ENCODE measurements around the gene TNN. TPM values are rescaled to one million over a fixed set of nuclear protein-coding genes. Genes with fewer than 3 reads are reported as not detected.
"Not testable (repeated sequence)": the region's sequence is repeated elsewhere in the genome, so short reads cannot be mapped to it uniquely, and the experiment has no call there.

Gene TNN
- total RNA-seq, result not detected

GRCh38 chr1:175067362-175068106, at the start of gene TNN:
TSS of gene TNN (plus strand) at chr1:175067833. CDS start at chr1:175077419, 9,586 bp downstream.
- H3K4me3 ChIP-seq (ENCODE audit: low read length), result no peak within 1 kb of the TSS
- H3K9me3 ChIP-seq (ENCODE audit: low read depth, low read length), result no peaks in the 10 kb centered on the region
- peaks cover 13% of the 10 kb centered on the region for H3K4me1 ChIP-seq (ENCODE audit: insufficient read depth, low read length)
- H3K27me3 ChIP-seq (ENCODE audit: insufficient read depth, low read length), result no peaks in the 10 kb centered on the region

DNA sequence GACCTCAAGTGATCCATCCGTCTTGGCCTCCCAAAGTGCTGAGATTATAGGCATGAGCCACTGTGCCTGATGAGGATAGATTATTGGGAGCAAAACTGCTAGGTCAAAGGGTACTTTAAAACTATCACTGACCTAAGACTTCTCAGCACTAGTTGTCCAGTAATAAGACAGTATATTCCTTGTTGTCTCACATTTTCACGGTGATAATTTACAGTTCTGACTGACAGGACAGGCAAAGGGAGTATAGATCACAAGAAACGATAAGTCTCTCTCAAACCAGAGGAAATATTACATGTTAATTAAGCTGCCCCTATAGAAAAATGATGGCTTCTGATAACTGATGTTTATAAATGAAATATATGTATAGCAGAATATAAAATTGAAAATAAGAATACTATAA, 48.1 kb upstream of the TNN start:
- H3K4me3 ChIP-seq (ENCODE audit: low read length), result no peak overlapping the region
- H3K4me1 ChIP-seq (ENCODE audit: insufficient read depth, low read length), result peaks cover 21% of the 10 kb centered on the region
- no peaks in the 10 kb centered on the region for H3K27me3 ChIP-seq (ENCODE audit: insufficient read depth, low read length)
- H3K9me3 ChIP-seq (ENCODE audit: low read depth, low read length), result no peaks in the 10 kb centered on the region

- no peaks in the 10 kb centered on the region for H3K27me3 ChIP-seq (ENCODE audit: insufficient read depth, low read length)
- no peaks in the 10 kb centered on the region for H3K9me3 ChIP-seq (ENCODE audit: low read depth, low read length)
- H3K4me1 ChIP-seq (ENCODE audit: insufficient read depth, low read length), result peaks cover 21% of the 10 kb centered on the region
- peak within 1 kb of the TSS; percentile 95 for H3K4me3 ChIP-seq (ENCODE audit: low read length)
Observed at GRCh38 chr1:175023043-175023921, 44.4 kb upstream of the TNN start, which contains the start of gene MRPS14. TSS of gene MRPS14 (minus strand) at chr1:175023425. CDS start at chr1:175023408, 17 bp downstream.

GRCh38 chr1:175023922-175024242, 43.8 kb upstream of the TNN start:
- H3K4me1 ChIP-seq (ENCODE audit: insufficient read depth, low read length), result peaks cover 21% of the 10 kb centered on the region
- H3K4me3 ChIP-seq (ENCODE audit: low read length), result peak overlapping the region; percentile 95
- not testable (repeated sequence) for H3K9me3 ChIP-seq (ENCODE audit: low read depth, low read length); H3K27me3 ChIP-seq (ENCODE audit: insufficient read depth, low read length)

GRCh38 chr1:175024773-175025172, 42.9 kb upstream of the TNN start:
- Histone ChIP-seq H3K4me1 (ENCODE audit: insufficient read depth, low read length) (peaks cover 22% of the 10 kb centered on the region), H3K9me3 (ENCODE audit: low read depth, low read length) (no peaks in the 10 kb centered on the region), H3K27me3 (ENCODE audit: insufficient read depth, low read length) (no peaks in the 10 kb centered on the region), H3K4me3 (ENCODE audit: low read length) (no peak overlapping the region)

- H3K27me3 ChIP-seq (ENCODE audit: insufficient read depth, low read length), result no peaks in the 10 kb centered on the region
- H3K4me3 ChIP-seq (ENCODE audit: low read length), result no peak overlapping the region
- no peaks in the 10 kb centered on the region for H3K9me3 ChIP-seq (ENCODE audit: low read depth, low read length)
- H3K4me1 ChIP-seq (ENCODE audit: insufficient read depth, low read length), result peaks cover 10% of the 10 kb centered on the region
Observed at GRCh38 chr1:175033953-175034352, 33.7 kb upstream of the TNN start.

- Histone ChIP-seq H3K4me1 (ENCODE audit: insufficient read depth, low read length) (peaks cover 3% of the 10 kb centered on the region), H3K9me3 (ENCODE audit: low read depth, low read length) (no peaks in the 10 kb centered on the region), H3K27me3 (ENCODE audit: insufficient read depth, low read length) (no peaks in the 10 kb centered on the region), H3K4me3 (ENCODE audit: low read length) (no peak overlapping the region)
Observed at GRCh38 chr1:175034775-175035174, 32.9 kb upstream of the TNN start.

GRCh38 chr1:175035865-175036264, 31.8 kb upstream of the TNN start:
- Histone ChIP-seq H3K27me3 (ENCODE audit: insufficient read depth, low read length) (no peaks in the 10 kb centered on the region), H3K4me1 (ENCODE audit: insufficient read depth, low read length) (no peaks in the 10 kb centered on the region), H3K4me3 (ENCODE audit: low read length) (no peak overlapping the region), H3K9me3 (ENCODE audit: low read depth, low read length) (no peaks in the 10 kb centered on the region)

- no peak overlapping the region for H3K4me3 ChIP-seq (ENCODE audit: low read length)
- H3K4me1 ChIP-seq (ENCODE audit: insufficient read depth, low read length), result no peaks in the 10 kb centered on the region
- no peaks in the 10 kb centered on the region for H3K27me3 ChIP-seq (ENCODE audit: insufficient read depth, low read length)
- H3K9me3 ChIP-seq (ENCODE audit: low read depth, low read length), result no peaks in the 10 kb centered on the region
Observed at GRCh38 chr1:175036476-175036875, 31.2 kb upstream of the TNN start.

DNA sequence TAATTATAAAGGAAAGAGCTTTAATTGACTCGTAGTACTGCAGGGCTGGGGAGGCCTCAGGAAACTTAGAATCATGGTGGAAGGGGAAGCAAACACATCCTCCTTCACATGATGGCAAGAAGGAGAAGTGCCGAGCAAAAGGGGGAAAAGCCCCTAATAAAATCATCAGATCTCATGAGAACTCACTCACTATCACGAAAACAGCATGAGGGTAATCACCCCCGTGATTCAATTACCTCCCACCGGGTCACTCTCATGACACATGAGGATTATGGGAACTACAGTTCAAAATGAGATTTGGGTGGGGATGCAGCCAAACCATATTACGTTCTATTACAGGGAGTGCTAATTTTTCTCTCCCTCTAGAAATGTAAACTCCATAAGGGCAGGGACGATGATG, 30.2 kb upstream of the TNN start:
- Histone ChIP-seq H3K27me3 (ENCODE audit: insufficient read depth, low read length) (no peaks in the 10 kb centered on the region), H3K9me3 (ENCODE audit: low read depth, low read length) (no peaks in the 10 kb centered on the region), H3K4me1 (ENCODE audit: insufficient read depth, low read length) (no peaks in the 10 kb centered on the region), H3K4me3 (ENCODE audit: low read length) (no peak overlapping the region)

DNA sequence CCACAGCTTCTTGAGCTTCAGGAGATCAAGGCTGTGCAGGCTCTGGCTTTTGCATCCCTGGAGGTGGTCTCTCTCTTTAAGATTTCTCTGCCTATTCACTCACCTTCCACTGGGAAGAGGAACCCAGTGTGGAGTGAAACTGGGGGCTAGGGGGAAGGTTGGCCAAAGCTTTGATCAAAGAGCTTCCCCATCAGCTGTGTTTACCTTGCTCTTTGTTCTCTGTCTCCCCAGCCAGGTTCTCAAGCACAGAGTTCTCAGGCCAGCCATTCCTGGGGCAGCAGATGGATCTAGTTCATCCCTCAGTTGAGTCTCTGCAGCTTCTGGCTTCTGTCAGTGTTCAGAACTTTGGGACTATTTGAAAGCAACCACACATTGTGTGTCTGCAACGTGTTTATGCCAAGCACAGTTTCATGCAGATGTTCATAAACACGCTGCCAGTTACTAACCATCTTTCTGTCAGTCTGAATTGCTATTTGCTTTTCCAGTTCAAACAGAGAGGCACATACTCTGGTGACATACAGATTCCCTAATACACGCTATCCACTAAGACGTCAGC, 27.2 kb upstream of the TNN start:
- Histone ChIP-seq H3K4me1 (ENCODE audit: insufficient read depth, low read length) (no peaks in the 10 kb centered on the region), H3K27me3 (ENCODE audit: insufficient read depth, low read length) (no peaks in the 10 kb centered on the region), H3K4me3 (ENCODE audit: low read length) (no peak overlapping the region), H3K9me3 (ENCODE audit: low read depth, low read length) (no peaks in the 10 kb centered on the region)

DNA sequence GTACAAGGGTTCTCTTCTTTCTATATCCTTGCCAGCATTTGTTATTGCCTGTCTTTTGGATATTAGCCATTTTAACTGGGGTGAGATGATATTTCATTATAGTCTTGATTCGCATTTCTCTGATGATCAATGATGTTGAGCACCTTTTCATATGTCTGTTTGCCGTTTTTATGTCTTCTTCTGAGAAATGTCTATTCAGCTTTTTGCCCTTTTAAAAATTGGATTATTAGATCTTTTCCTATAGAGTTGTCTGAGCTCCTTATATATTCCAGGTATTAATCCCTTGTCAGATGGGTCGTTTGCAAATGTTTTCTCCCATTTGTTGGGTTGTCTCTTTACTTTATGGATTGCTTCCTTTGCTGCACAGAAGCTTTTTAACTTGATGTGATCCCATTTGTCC, 25.0 kb upstream of the TNN start:
- Histone ChIP-seq H3K9me3 (ENCODE audit: low read depth, low read length) (no peaks in the 10 kb centered on the region), H3K4me3 (ENCODE audit: low read length) (no peak overlapping the region), H3K27me3 (ENCODE audit: insufficient read depth, low read length) (no peaks in the 10 kb centered on the region), H3K4me1 (ENCODE audit: insufficient read depth, low read length) (no peaks in the 10 kb centered on the region)

DNA sequence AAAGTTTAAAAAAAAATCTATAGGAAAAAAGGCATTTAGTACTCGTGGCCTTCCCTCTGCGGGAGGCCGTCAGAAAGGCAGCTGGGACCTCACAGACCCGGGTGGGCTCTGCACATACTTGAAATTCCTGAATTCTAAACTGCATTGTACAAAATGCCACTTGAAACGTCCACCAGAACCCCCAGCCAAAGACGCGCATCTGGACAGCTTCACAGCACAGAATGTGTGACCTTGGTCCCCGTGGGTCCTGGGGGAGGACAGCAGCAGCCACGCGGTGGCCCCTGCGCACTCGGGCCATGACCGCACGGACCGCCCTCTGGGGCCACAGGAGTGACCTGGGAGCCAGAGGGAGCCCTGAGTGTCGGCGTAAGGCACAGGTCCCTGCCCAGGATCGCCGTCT, 23.8 kb upstream of the TNN start:
- Histone ChIP-seq H3K4me3 (ENCODE audit: low read length) (no peak overlapping the region), H3K4me1 (ENCODE audit: insufficient read depth, low read length) (no peaks in the 10 kb centered on the region), H3K27me3 (ENCODE audit: insufficient read depth, low read length) (no peaks in the 10 kb centered on the region), H3K9me3 (ENCODE audit: low read depth, low read length) (no peaks in the 10 kb centered on the region)

GRCh38 chr1:175044591-175044990, 23.0 kb upstream of the TNN start:
- H3K4me1 ChIP-seq (ENCODE audit: insufficient read depth, low read length); H3K9me3 ChIP-seq (ENCODE audit: low read depth, low read length); H3K27me3 ChIP-seq (ENCODE audit: insufficient read depth, low read length); H3K4me3 ChIP-seq (ENCODE audit: low read length): not testable (repeated sequence)

DNA sequence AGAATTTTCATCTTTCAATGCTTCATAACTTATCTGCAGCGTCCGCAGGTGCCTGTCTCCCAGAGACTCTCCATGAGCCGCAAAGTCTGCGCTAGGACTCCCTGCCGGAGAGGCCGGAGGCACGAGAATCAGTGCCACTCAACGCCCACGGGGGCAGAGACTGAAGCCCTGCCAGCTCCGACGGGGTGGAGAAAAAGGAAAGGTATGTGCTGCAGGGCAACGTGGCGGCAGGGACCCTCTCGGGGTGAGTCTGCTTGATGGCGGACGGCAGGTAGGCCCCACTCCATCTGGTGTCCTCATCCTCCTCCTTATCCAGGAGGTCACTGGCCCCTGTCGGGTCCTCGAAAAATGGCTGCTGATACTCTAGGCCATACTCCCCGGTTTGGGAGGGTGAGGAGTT, 22.5 kb upstream of the TNN start:
- Histone ChIP-seq H3K4me1 (ENCODE audit: insufficient read depth, low read length) (no peaks in the 10 kb centered on the region), H3K9me3 (ENCODE audit: low read depth, low read length) (no peaks in the 10 kb centered on the region), H3K4me3 (ENCODE audit: low read length) (no peak overlapping the region), H3K27me3 (ENCODE audit: insufficient read depth, low read length) (no peaks in the 10 kb centered on the region)
